K562 (cell line): ENCODE measurements around the gene KMT2A. TPM values are rescaled to one million over a fixed set of nuclear protein-coding genes. Genes with fewer than 3 reads are reported as not detected.

ENCODE experiments used
- BRD9 ChIP-seq: fragments of 450-650 bp; IDR thresholded peaks from 2 replicates; pipeline ENCODE4 v1.6.1; 2018; ENCODE audit warnings: low read depth; ENCODE audit not compliant: partially characterized antibody
- CBFB ChIP-seq: sonication (generic); formaldehyde crosslinking; IDR thresholded peaks from 2 replicates; pipeline ENCODE4 v1.4.0; 2020; ENCODE audit warnings: mild to moderate bottlenecking, missing genetic modification reagents
- CHCHD3 ChIP-seq: fragments of 250-450 bp; sonication (Bioruptor Pico); IDR thresholded peaks from 2 replicates; pipeline ENCODE4 v2.1.2; 2022; ENCODE audit warnings: mild to moderate bottlenecking
- E2F1 ChIP-seq: sonication (generic); formaldehyde crosslinking; IDR thresholded peaks from 2 replicates; pipeline ENCODE4 v1.8.1; 2023; ENCODE audit warnings: mild to moderate bottlenecking, missing genetic modification reagents, moderate library complexity
- E2F4 ChIP-seq: sonication (generic); formaldehyde crosslinking; IDR thresholded peaks from 2 replicates; pipeline ENCODE4 v1.8.0; 2022; ENCODE audit warnings: mild to moderate bottlenecking, low read depth, missing genetic modification reagents
- ETS2 ChIP-seq: IDR thresholded peaks from 2 replicates; pipeline ENCODE4 v1.6.1; 2016; ENCODE audit warnings: borderline replicate concordance, missing genetic modification characterization, mild to moderate bottlenecking, moderate library complexity, missing compliant biosample characterization; ENCODE audit not compliant: poor library complexity, severe bottlenecking
- FOXJ2 ChIP-seq: fragments of 200-800 bp; sonication (Bioruptor generic); IDR thresholded peaks from 2 replicates; pipeline ENCODE4 v1.6.1; 2016; ENCODE audit warnings: missing genetic modification characterization, missing compliant biosample characterization
- HMBOX1 ChIP-seq: sonication (generic); IDR thresholded peaks from 2 replicates; pipeline ENCODE4 v1.6.1; 2016
- HMGN3 ChIP-seq: IDR thresholded peaks from 2 replicates; pipeline ENCODE4 v1.6.1; 2011; ENCODE audit warnings: borderline replicate concordance, low read depth, mild to moderate bottlenecking, mixed read lengths, low read length; ENCODE audit not compliant: insufficient read length; ENCODE audit errors: extremely low read depth
- KHSRP ChIP-seq: fragments of 450-650 bp; IDR thresholded peaks from 2 replicates; pipeline ENCODE4 v1.6.1; 2017
- KLF6 ChIP-seq: fragments of 250-450 bp; sonication (Bioruptor Pico); IDR thresholded peaks from 2 replicates; pipeline ENCODE4 v1.4.0; 2020; ENCODE audit warnings: mild to moderate bottlenecking, moderate library complexity, borderline replicate concordance
- MED1 ChIP-seq: sonication (generic); formaldehyde crosslinking; IDR thresholded peaks from 2 replicates; pipeline ENCODE4 v1.8.1; 2023; ENCODE audit warnings: missing genetic modification reagents, borderline replicate concordance
- MLLT1 ChIP-seq, 2 experiments: fragments of 450-650 bp; IDR thresholded peaks; 2 replicates each; pipeline ENCODE4 v1.6.1; 2016
- NR0B1 ChIP-seq: fragments of 450-650 bp; IDR thresholded peaks from one replicate; pipeline ENCODE4 v1.6.1; 2018; ENCODE audit warnings: mild to moderate bottlenecking, moderate library complexity; ENCODE audit not compliant: partially characterized antibody
- RBM39 ChIP-seq: fragments of 200-400 bp; formaldehyde crosslinking; optimal IDR thresholded peaks from 2 replicates; pipeline ENCODE3; 2018; ENCODE audit warnings: low read depth, low read length
- SIRT6 ChIP-seq: IDR thresholded peaks from one replicate; pipeline ENCODE4 v1.6.1; 2012; ENCODE audit warnings: low read depth, mild to moderate bottlenecking, control low read depth, inconsistent platforms, low read length, moderate library complexity
- SREBF1 ChIP-seq: fragments of 150-350 bp; IDR thresholded peaks from 2 replicates; pipeline ENCODE4 v1.6.1; 2014; ENCODE audit warnings: antibody characterized with exemption, low read depth, low read length, borderline replicate concordance
- U2AF2 ChIP-seq: fragments of 200-400 bp; formaldehyde crosslinking; optimal IDR thresholded peaks from 2 replicates; pipeline ENCODE3; 2017; ENCODE audit warnings: low read depth, mild to moderate bottlenecking, low read length
- USF1 ChIP-seq: sonication (generic); formaldehyde crosslinking; IDR thresholded peaks from 2 replicates; pipeline ENCODE4 v1.9.0; 2022; ENCODE audit warnings: mild to moderate bottlenecking, missing genetic modification reagents
- ZNF143 ChIP-seq: sonication (generic); formaldehyde crosslinking; IDR thresholded peaks from 2 replicates; pipeline ENCODE4 v1.9.0; 2022; ENCODE audit warnings: mild to moderate bottlenecking, missing genetic modification reagents
- ZNF41 ChIP-seq: fragments of 250-450 bp; sonication (Bioruptor Pico); conservative IDR thresholded peaks from 2 replicates; pipeline ENCODE4 v1.4.0; 2020; ENCODE audit warnings: mild to moderate bottlenecking
- polyA plus RNA-seq, 8 experiments: library from polyadenylated mRNA; depleted of rRNA in 4 of 8; stranded (reverse) in 5 of 8; unstranded in 3 of 8; fragments of >200 nt; fragmentation: Nextera tagmentation in 2 of 8; fragmentation: Illumina TruSeq in 1 of 8; extraction: Ambion mirVana in 2 of 8; extraction: Trizol in 1 of 8; gene quantifications; 2 replicates each; pipeline versions ENCODE4 v1.2.1 to v1.2.3, GENCODE V29; 2011 to 2014; ENCODE audit warnings: inconsistent platforms in 1 of 8, missing spikeins in 1 of 8
- total RNA-seq, 7 experiments: library from RNA; depleted of rRNA in 6 of 7; stranded (reverse); fragments of >200 nt in 6 of 7; fragmentation: Illumina TruSeq in 2 of 7; extraction: Trizol in 2 of 7; gene quantifications; 2 replicates each; pipeline versions ENCODE4 v1.2.1 to v1.2.3, GENCODE V29; 2011 to 2021; ENCODE audit warnings: low replicate concordance in 1 of 7

The KMT2A gene
- total and polyA plus RNA-seq, 9 of the 15 experiments (the other 6 are each of a cell fraction or from before 2014, with no cell fraction given) = 9.6 to 59.9 (median 32.6) TPM

GRCh38 chr11:118401151-118401879 lies 35.0 kb upstream of the KMT2A start, which contains the start of gene ATP5MG (continued):
- TF ChIP-seq NR0B1 (no peak), CHCHD3 (CRISPR knock-in tag) (no peak), BRD9 (no peak), ETS2 (no peak), MLLT1 (IDR thresholded peaks at IDR 0.05) (no peak), U2AF2 (no peak), HMGN3 (no peak), ZNF41 (CRISPR knock-in tag) (no peak), KLF6 (no peak), ZNF143 (CRISPR knock-in tag) (no peak), SREBF1 (no peak), KHSRP (no peak), E2F4 (no peak), HMBOX1 (no peak), E2F1 (CRISPR knock-in tag) (no peak), FOXJ2 (tag) (no peak), SIRT6 (no peak), CBFB (CRISPR knock-in tag) (no peak), RBM39 (no peak), MED1 (CRISPR knock-in tag) (no peak), USF1 (CRISPR knock-in tag) (no peak)
